GM19099 (cell line): ENCODE results near the gene HCFC1.

Experiments
- POLR2A ChIP-seq: IDR thresholded peaks from 3 replicates; pipeline ENCODE4 v1.6.1; 2011; ENCODE audit warnings: low read depth; ENCODE audit not compliant: insufficient read length; ENCODE audit errors: extremely low read depth

HCFC1 gene

GRCh38 chrX:153903238-153903980 lies 68.2 kb downstream of the HCFC1 start:
- no peak for TF ChIP-seq POLR2A

- TF ChIP-seq POLR2A = no peak
These were observed 69.2 kb downstream of the HCFC1 start for GRCh38 chrX:153902385-153902784.

- no peak for TF ChIP-seq POLR2A
These were observed 69.9 kb downstream of the HCFC1 start for GRCh38 chrX:153901753-153902140.

- peak; percentile 18 for TF ChIP-seq POLR2A
These were observed 70.5 kb downstream of the HCFC1 start for GRCh38 chrX:153900831-153901752.

- no peak for TF ChIP-seq POLR2A
These were observed 73.7 kb downstream of the HCFC1 start for GRCh38 chrX:153897899-153898298.
